HG03342 (cell line): ENCODE data around the gene KATNAL1.
"Not testable (repeated sequence)": the region's sequence is repeated elsewhere in the genome, so short reads cannot be mapped to it uniquely, and the experiment has no call there.

Experiments
- ATAC-seq: cut with Tn5 transposase; IDR thresholded peaks from one replicate; pipeline ENCODE4 v1.9.1; 2021; ENCODE audit warnings: mild to moderate bottlenecking, moderate library complexity; ENCODE audit not compliant: unreplicated experiment

Gene KATNAL1

DNA sequence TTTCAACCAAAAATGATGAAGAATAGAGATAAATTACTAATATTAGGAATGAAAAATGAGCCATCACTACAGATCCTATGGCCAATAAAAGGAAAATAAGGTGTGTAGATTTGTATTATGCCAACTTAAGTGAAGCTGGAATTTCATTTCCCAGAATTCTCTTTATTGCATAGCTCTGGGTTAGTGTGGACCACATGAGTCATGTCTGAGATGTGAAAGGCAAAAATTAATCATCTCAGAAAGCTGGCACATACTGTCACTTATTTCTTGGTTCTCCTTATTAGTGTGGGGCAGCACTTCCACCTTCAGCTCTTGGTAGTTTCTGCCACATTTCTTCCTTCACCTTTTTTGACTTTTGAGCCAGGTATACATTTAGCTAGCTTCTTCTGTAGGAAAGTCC is 82.6 kb downstream of the KATNAL1 start:
- no peak for ATAC-seq

DNA sequence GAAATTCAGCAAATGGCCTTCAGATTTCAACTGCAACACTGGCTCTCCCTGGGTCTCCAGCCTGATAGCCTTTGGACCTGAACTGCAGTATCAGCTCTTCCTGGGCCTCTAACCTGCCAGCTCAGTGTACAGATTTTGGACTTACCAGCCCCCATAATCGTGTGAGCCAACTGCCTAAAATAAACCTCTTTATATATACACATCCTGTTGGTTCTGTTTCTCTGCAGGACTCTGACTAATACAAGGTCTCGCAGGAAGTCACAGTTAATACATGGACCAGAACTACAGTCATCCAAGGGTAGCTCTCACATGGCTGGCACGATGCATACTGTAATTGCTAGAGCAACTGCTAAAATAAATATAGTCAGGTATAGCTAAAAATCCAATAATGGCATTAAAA is 85.1 kb downstream of the KATNAL1 start:
- ATAC-seq = no peak

DNA sequence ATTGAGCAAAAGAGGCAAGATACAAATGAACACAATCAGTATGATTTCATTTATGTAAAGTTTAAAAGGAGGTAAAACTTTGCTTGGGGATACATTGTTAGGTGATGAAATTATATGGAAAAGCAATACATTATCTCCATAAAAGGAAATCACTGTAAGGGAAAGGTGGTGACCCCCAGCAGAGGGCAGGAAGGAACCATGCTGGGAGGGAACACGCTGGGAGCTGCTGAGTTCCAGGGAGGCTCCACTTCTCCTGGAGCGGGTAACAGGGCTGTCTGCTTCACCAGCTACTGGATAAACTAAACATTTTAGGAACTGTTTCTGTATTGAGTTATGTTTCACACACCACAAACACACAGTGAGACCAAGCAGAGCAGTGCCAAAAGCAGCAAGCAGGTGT is 91.2 kb downstream of the KATNAL1 start:
- no peak for ATAC-seq

DNA sequence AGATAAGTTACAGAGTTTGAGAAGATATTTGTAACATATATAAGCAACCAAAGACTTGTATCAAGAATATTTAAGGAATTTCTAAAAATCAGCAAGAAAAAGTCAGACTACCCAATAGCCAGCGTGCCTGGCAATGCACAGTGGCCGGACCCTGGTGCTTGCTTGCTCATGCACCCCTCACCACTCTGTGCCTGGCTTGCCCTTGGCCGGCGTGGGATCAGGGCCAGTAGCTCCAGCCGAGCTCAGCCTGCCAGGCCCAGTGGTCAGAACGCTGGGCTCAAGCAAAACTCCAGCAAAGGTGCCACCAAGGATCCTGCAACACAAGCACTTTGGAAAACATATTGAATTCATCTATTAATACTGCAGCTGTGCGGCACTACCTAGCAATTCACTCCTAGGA is 95.1 kb downstream of the KATNAL1 start:
- ATAC-seq = no peak

DNA sequence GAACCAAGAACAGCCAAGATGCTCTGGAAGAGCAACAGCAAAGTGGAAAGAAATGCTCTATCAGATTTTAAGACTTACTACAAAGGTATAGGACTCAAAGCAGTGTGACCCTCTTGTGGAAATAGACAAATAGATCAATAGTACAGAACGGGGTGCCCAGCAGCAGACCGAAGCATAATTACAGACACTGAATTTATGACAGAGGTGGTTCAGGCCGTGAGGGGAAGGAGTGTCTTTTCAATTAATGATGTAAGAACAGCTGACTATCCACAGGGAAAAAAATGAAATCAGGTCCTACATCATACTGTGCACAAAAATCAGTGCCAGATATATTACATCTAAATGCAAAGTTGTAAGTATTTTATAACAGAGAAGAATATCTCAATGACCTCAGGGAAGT is 95.6 kb downstream of the KATNAL1 start:
- no peak for ATAC-seq

DNA sequence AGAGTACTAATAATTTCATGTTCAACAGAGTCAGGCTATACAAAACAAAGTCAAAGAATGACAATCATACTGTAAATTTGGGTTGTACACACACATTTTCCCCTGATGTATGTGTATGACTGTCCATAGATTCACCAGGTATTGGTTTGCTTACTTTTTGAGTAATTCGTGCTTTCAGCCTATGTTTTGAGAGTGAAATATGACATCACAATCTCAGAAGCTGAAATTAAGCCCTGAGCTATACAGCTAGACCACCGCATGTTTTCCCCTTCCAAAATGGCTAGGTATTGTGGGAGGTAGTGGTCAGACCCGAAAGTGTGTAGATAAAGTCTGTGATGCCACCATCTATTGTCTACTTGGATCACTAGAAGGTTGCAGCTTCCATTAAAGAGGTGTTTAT is 102.8 kb downstream of the KATNAL1 start:
- ATAC-seq = no peak

DNA sequence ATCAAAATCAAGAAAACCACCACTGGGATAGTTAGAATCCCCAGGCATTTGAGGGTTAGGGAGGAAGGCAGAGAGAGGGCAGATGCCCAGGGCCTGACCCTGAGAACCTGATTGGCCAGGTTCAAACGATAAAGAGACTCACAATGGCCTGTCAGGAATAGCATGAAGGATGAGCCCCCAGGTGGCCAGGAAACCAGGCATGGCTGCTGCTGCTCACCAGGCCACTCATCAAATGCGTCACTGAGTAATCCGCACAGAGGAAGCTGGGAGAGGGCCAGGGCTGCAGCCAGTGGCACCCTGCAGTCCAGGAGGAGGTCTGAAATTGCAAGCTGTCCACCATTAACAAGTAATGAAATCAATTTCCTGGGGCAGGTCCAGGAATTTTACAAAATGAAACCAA is 111.3 kb downstream of the KATNAL1 start:
- ATAC-seq = no peak

DNA sequence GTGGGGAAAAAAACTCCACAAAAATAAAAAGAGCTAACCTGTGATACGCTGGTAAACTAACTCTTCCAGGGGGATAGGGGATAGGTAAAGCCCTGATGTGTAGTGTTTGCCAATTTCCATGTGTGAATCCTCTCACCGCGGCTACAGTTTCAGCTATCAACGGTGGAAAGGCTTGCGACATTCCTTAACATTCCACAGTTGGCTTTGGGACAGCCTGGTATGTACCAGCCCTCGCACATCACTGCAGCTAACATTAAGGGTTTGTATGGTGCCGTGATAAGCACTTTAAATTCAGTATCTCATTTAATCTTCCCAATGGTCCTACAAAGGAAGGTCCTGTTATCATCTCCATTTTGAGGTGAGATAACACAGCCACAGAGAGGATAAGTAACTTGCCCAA is 112.4 kb downstream of the KATNAL1 start:
- ATAC-seq = no peak

DNA sequence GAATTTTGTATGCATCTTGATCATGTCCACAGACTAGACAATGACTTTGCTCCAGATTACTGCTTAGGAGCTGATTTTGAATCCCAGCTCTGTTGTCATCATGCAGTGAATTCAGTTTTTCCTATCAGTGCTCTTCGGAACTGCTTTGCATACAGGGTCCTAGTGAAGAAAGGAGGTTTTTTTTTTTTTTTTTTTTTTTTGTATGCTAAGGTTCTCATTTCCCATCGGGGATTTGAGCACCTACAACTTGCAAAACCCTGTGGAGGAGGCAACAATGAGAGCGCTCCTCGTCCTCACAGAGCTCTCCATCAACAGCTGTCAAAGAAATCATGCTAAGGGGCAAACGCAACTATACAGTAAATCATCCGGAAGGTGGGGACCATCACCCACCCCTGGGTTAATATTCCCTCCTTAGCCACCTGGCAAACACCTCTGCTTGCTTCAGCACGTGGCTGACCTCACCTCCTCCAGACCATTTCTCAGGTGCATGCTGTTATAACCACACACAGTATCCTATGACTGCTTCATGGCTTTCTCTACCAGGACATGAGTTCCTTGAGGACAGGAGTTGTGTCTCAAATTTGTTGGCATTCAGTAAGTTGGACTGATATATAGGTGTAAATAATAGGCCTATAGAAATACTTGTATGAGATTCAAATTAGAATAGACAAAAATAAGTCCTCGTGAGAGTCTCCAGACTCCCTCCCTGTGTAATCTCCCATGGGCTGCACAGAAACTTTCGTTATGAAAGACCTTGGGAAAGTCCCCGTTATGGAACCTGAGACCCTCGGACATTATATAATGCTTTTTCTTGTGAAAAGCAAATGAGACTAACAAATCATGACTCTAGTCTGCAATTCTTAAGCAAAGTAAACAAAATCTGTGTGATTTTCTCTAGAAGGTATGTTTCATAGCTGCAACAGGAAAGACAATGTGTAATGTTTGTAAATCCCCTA is 113.8 kb downstream of the KATNAL1 start:
- no peak for ATAC-seq

DNA sequence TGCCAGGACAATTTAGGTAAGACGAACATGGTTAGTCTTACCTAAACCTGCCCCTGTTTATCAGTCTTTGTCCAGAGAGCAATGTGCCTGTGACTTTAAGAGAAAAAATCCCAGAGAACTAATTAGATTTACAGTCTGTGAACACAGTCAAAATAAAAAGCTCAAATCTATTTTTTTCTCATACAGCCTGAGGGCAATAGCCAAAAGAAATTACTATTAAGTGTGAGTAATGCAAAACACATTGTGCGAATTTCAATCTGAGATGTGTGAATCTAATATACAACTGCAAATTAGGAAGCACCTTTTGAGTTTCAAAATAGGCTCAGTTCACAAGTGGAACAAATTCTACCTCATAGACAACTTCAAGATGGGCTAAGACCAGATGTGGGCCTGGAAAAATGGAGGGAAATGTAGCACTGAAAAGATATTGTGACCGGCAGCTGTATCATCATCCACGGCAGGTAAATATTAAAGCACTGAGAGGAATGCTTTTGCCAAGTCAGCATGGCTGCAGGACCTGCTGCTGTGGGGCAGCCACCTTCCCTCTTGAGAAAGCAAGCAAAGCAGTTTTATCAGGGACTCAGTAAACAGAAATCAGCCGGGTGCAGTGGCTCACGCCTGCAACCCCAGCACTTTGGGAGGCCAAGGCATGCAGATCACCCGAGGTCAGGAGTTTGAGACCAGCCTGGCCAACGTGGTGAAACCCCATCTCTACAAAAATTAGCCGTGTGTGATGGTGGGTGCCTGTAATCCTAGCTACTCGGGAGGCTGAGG is 114.8 kb downstream of the KATNAL1 start:
- ATAC-seq = no peak

DNA sequence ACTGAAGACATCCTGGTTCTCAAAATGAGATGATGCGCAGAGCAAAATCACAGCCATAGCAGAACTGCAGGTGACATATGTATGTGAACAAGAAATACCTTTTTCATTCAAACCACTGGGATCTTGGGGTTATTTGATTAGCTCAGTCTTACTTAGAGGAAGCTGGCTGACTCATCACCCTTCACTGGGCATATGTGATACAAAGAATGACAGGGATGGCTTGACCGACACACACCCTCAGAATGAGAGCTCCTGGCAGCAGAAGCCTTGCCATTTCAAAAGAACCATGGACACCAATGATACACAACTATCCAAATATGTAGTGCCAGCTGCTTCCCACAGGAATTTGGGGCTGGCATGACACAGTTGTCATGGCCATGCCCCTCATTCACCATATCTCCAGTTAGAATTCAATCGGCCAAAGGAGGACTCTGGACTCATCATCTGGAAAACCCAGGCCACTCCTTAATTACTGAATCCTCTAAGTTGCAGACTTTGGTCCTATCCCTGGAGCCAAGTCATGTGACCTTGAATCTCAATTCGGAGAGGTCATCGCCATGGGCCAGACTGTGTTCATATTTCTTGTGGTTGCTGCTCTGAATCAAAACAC is 115.8 kb downstream of the KATNAL1 start:
- ATAC-seq = no peak

DNA sequence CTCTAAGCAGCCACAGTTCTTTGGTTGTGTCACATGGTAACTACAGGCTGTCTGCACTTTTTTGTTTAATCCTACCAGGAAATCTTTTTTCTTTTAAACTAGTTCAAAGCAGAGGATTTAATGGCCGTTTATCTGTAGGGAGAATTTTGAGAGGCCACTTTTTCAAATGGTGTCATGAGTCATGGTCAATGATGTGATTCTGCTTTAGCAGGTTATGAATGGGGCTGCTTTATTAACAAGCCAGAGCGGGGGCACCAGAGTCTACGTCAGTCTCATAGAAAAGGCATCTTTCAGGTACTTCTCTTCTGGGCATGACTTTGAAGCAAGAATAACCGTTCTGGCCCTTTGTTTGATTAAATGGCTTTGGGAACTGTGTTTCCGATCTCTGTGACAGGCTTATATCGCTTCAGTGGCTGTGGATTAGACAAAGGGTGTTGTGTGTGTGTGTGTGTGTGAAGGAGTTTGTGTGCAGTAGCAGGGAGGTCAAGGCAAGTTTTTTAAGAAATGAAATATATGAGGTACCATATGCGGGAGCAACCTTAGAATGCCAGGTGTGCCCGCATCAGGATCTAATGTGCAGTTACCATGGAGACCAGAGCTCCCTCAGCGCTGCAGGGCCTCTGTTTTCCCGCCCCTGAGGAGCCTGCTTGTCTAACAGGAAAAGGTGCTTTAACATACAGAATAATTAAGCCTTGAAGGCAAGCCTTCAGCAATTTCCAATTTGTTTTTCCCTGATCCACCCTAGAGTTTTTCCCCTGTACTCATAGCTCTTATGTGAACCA is 120.5 kb downstream of the KATNAL1 start:
- no peak for ATAC-seq

DNA sequence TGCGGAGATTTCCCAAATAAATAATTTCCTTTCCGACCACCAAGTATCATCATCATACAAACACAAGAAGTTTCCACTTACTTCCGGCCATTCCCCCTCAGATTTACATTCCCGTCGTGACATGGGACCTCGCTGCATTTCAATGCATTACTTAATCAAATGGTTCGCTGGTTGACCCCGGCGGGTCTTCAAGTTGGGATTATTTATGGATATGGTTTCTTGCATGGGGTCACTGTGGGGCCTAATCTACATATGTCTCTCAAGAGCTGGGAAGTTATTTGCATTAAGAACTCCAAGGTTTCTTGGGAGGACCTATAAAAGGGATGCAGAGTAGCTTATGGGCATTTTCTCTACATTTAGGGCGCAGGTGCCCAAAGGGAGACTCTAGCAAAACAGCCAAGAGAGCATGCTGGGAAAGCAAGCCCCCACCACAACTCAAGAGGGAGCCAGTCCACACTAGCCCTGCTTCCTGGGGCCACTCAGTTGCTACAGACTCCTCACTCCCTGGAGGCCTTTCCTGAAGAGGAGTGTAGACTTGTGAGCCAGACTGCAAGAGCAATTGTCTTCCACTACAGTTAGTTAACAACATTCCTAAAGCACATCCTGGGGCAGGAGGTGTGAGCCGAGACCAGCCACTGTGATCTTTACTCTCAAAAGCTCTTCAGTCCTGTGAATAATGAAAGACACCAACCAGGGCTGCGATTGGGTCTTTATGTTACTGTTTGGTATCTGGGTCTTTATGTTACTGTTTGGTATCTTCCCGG is 125.3 kb downstream of the KATNAL1 start:
- ATAC-seq = no peak

DNA sequence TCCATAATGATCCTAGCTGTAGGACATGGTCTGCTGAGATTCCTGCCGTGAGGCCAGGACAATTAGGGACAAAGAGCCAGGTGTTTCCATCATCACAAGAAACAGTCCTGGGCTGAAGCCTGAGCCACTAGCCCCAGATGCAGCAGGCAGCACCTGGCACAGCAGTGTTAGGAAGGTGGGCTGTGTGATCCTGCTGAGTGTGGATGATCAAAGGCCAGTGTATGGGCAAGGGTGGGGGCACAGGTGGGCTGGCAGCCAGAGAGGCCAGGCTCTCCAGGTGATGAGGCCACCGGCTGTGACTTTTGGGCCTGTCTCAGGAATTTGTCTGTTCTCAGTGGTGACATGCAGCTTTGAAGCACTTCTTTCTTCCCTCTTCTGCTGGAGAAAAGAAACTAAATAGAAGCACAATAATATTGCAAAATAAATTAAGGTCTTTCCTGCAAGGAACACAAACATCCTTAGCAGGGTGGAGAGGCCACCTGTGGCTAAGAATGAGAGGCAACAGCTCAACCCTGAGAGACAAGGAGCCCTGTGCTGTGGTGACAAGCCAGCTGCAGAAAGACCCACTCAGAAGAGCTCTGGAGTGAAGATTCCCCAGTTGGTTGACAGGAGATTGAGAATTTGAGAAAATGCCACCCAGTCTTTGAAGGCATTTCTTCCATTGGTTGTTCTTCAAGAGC is 127.6 kb downstream of the KATNAL1 start:
- ATAC-seq = no peak

DNA sequence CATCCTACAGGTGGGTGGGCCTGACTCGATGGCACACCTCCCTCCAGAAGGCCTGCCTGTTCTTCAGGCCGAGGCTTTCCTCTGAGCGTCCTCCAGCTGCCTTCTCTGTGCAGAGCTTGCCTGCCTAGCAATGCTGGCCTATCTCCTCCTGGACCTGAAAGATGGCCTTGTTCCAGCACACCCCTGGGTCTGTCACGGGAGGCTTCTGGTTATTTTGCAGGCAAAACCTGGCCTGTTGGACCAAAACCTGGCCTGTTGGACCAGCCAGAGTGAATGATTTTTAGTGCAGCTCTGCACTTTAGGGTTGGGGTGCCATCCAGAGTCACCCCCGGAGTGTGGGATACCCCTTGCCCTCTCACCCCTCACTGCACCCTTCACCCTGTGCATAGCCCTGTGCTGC is 128.4 kb downstream of the KATNAL1 start:
- ATAC-seq = no peak

DNA sequence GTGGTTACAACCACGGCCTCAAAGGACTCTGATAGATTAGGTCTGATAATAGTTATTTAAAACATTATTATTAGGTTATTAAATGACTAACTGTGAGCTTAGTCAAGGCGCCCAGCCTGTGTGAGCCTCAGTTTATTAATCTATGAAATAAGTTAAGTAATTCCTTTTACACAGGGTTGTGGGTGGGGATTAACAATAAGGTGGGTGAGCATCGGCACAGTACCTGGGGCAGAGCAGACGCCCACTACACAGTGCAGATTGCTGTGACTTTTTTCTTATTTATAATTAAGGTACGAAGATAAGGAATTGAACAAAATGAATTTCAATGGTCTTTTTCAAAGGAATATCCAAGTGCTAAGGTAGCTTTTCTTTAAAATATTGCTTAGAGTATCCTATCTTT is 132.2 kb downstream of the KATNAL1 start:
- ATAC-seq = no peak

DNA sequence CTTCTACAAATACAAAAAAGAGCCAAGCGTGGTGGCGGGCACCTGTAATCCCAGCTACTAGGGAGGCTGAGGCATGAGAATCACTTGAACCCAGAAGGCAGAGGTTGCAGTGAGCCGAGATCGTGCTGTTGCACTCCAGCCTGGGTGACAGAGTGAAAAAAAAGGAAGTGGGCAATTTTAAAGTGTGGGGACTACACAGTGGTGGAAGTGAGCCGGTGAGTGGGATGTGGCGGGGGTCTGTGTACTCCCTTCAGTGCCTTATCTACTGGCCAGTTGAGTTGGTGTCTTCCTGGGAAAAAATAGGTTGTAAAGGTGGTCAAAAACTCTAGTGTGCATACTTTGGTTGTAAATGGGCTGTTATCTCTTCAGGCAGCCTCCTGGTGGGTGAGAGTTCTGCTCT is 133.1 kb downstream of the KATNAL1 start:
- not testable (repeated sequence) for ATAC-seq

DNA sequence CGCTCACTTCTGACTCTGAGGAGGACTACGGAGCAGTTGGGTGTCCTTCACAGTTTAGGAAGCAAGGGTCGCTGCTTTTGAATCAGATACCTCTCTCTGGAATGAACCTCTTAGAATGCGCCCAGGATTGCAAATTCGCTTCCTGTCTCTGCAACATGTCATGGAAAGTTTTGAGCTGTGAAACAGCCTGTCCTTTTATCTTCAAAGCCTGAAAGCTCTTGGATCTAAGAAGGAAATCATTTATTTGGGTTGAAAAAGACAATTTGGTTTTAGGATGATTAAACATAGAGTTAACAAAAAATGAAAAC is 134.1 kb downstream of the KATNAL1 start:
- ATAC-seq = no peak

DNA sequence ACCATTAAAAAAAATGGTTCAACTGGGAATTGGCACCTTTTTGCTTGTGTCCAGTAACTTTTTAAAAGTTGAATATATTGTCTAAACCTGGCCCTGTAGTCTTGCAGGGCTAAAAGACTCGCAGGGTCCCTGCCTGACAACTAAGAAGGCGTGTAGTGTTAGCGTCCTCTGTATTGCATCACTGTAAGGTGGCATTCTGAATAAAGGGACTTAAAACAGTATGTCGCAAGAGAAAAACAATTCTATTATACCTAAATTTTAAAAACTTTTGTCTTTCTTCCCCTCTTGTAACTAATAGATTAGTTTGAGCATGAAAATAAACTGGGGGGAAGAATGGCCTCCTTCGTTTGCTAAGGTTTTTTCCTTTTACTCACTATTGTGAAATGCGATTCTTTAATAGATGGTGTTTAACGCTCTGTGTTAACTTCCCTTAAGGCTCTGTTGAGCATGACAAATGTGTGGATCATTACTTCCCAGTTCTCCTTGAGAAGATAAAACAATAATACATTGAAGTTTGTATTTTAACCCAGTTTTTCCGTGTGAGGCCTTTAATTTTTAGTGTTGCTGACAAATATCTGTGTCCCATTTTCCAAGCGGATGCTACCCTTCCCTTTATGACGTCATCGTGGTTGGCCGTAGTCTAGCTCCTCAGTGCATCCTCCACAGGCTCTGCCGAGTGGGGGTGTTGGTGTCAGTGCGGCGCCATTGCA is 134.6 kb downstream of the KATNAL1 start:
- no peak for ATAC-seq
